GM12878 (cell line): ENCODE results near the gene EPHA8. TPM values are rescaled to one million over a fixed set of nuclear protein-coding genes. Genes with fewer than 3 reads are reported as not detected.

Source experiments
- ATAC-seq: fragments of 200-7000 bp; cut with Tn5 transposase; 3 replicates; pipeline ENCODE4 v1.9.1; 2020; ENCODE audit warnings: mild to moderate bottlenecking, moderate library complexity
- BruUV-seq: library from RNA; stranded (reverse); fragments of 400-500 nt; replicated peaks from 2 replicates; lab custom pipeline; 2021; lab: Mats Ljungman, UMichigan
- CTCF ChIA-PET: fragments of 300-600 bp; sonication (Branson Sonifier 250); formaldehyde crosslinking; extraction: SDS; loops from one replicate; lab custom pipeline; 2021; ENCODE audit warnings: inconsistent platforms; lab: Yijun Ruan, JAX
- POLR2A ChIA-PET: fragments of 350-600 bp; formaldehyde crosslinking; extraction: SDS; loops from one replicate; lab custom pipeline; 2021; ENCODE audit warnings: inconsistent platforms; lab: Charles Lee
- RAD21 ChIA-PET: fragments of 300-600 bp; sonication (Branson Sonifier 250); formaldehyde crosslinking; loops from one replicate; lab custom pipeline; 2023; ENCODE audit warnings: antibody characterized with exemption; ENCODE audit not compliant: unreplicated experiment; lab: Charles Lee
- SMC1A ChIA-PET: fragments of 300-600 bp; sonication (Branson Sonifier 250); formaldehyde crosslinking; loops from one replicate; lab custom pipeline; 2023; ENCODE audit not compliant: unreplicated experiment, uncharacterized antibody; lab: Charles Lee
- DNase-seq: peaks from one replicate; pipeline ENCODE4 v3.0.0-alpha.2; 2011; ENCODE audit warnings: low read depth, low spot score
- FAIRE-seq: peaks from 3 replicates; lab custom pipeline; 2011; peaks lifted over from hg19 to GRCh38; lab: Jason Lieb, UNC
- H2AFZ ChIP-seq: 2 replicates; pipeline ENCODE4 v1.6.0; 2011; ENCODE audit warnings: low read depth, low read length, control low read depth; ENCODE audit not compliant: control insufficient read depth
- H3K27ac ChIP-seq: 2 replicates; pipeline ENCODE4 v1.5.1; 2011; ENCODE audit warnings: control low read depth; ENCODE audit not compliant: control insufficient read depth, insufficient read depth
- H3K27me3 ChIP-seq, 2 experiments: replicated peaks in 1 of 2; 2 replicates each; pipeline versions ENCODE4 v1.6.0 to v1.6.1; 2011; ENCODE audit warnings: low read length in 1 of 2; ENCODE audit not compliant: control insufficient read depth in 2 of 2, insufficient read depth in 2 of 2
- H3K36me3 ChIP-seq, 2 experiments: 2 replicates each; pipeline ENCODE4 v1.5.1; 2011; ENCODE audit warnings: low read length in 1 of 2; ENCODE audit not compliant: control insufficient read depth in 2 of 2, insufficient read depth in 2 of 2
- H3K4me1 ChIP-seq: 2 replicates; pipeline ENCODE4 v1.6.1; 2011; ENCODE audit warnings: mild to moderate bottlenecking, low read length, moderate library complexity, mixed read lengths; ENCODE audit not compliant: control insufficient read depth, insufficient read depth
- H3K4me2 ChIP-seq: 2 replicates; pipeline ENCODE4 v1.6.0; 2011; ENCODE audit warnings: control low read depth; ENCODE audit not compliant: control insufficient read depth, insufficient read depth
- H3K4me3 ChIP-seq: fragments of 200-600 bp; sonication (generic); 2 replicates; pipeline ENCODE4 v1.5.1; 2016
- H3K79me2 ChIP-seq: 2 replicates; pipeline ENCODE4 v1.6.0; 2011; ENCODE audit warnings: low read length; ENCODE audit not compliant: control insufficient read depth, insufficient read depth
- H3K9ac ChIP-seq: 2 replicates; pipeline ENCODE4 v1.8.0; 2011; ENCODE audit warnings: low read length, control low read depth, mixed read lengths; ENCODE audit not compliant: control insufficient read depth, insufficient read depth
- H3K9me3 ChIP-seq: replicated peaks from 3 replicates; pipeline ENCODE4 v1.5.1; 2011; ENCODE audit warnings: mild to moderate bottlenecking, low read length; ENCODE audit not compliant: control insufficient read depth, insufficient read depth
- H4K20me1 ChIP-seq: 2 replicates; pipeline ENCODE4 v1.6.0; 2011; ENCODE audit not compliant: control insufficient read depth, insufficient read depth
- BACH1 ChIP-seq: fragments of 450-650 bp; IDR thresholded peaks from 2 replicates; pipeline ENCODE4 v1.6.1; 2017; ENCODE audit warnings: mild to moderate bottlenecking, borderline replicate concordance
- BHLHE40 ChIP-seq, 2 experiments: fragments of 450-650 bp in 1 of 2; IDR thresholded peaks; 2 replicates each; pipeline ENCODE4 v1.6.1; 2011 to 2017; ENCODE audit warnings: low read depth in 2 of 2, borderline replicate concordance in 1 of 2, improper control_type of control experiment in 1 of 2, low read length in 1 of 2, mild to moderate bottlenecking in 1 of 2
- BMI1 ChIP-seq: fragments of 450-650 bp; IDR thresholded peaks from 2 replicates; pipeline ENCODE4 v1.6.1; 2016; ENCODE audit warnings: mild to moderate bottlenecking, moderate library complexity, borderline replicate concordance
- EED ChIP-seq: sonication (generic); IDR thresholded peaks from 2 replicates; pipeline ENCODE4 v1.6.1; 2016; ENCODE audit warnings: antibody characterized with exemption, low read depth
- FOXK2 ChIP-seq: fragments of 450-650 bp; IDR thresholded peaks from 2 replicates; pipeline ENCODE4 v1.6.1; 2017; ENCODE audit warnings: mild to moderate bottlenecking, moderate library complexity
- HSF1 ChIP-seq: fragments of 150-350 bp; IDR thresholded peaks from 2 replicates; pipeline ENCODE4 v1.6.1; 2014; ENCODE audit warnings: mild to moderate bottlenecking, low read depth, low read length
- JUNB ChIP-seq: IDR thresholded peaks from 2 replicates; pipeline ENCODE4 v1.6.1; 2016; ENCODE audit warnings: antibody characterized with exemption, mild to moderate bottlenecking
- NRF1 ChIP-seq: conservative IDR thresholded peaks from 2 replicates; pipeline ENCODE4 v1.6.1; 2011; ENCODE audit warnings: mild to moderate bottlenecking, low read depth, low read length, improper control_type of control experiment
- POLR2AphosphoS2 ChIP-seq: IDR thresholded peaks from 2 replicates; pipeline ENCODE4 v1.6.1; 2011; ENCODE audit warnings: low read depth, mild to moderate bottlenecking, low read length, improper control_type of control experiment, moderate library complexity
- RCOR1 ChIP-seq: conservative IDR thresholded peaks from 2 replicates; pipeline ENCODE4 v1.6.1; 2012; ENCODE audit warnings: low read depth, low read length, improper control_type of control experiment
- RELA ChIP-seq: fragments of 450-650 bp; IDR thresholded peaks from 2 replicates; pipeline ENCODE4 v1.8.0; 2014; ENCODE audit warnings: borderline replicate concordance; ENCODE audit not compliant: partially characterized antibody
- SUZ12 ChIP-seq: fragments of 200-600 bp; sonication (generic); IDR thresholded peaks from one replicate; pipeline ENCODE4 v1.6.1; 2018; ENCODE audit warnings: antibody characterized with exemption, mild to moderate bottlenecking; ENCODE audit not compliant: unreplicated experiment
- USF1 ChIP-seq: IDR thresholded peaks from 2 replicates; pipeline ENCODE4 v1.6.1; 2011; ENCODE audit warnings: borderline replicate concordance, low read depth, mild to moderate bottlenecking, moderate library complexity, mixed read lengths, low read length; ENCODE audit not compliant: insufficient read depth; ENCODE audit errors: extremely low read length
- WRNIP1 ChIP-seq: IDR thresholded peaks from 2 replicates; pipeline ENCODE4 v1.6.1; 2011; ENCODE audit warnings: low read depth, low read length, improper control_type of control experiment, borderline replicate concordance
- WGBS: methylation state at CpG from one replicate; pipeline ENCODE4 v1.1.6; 2016; ENCODE audit warnings: low lambda C conversion rate; ENCODE audit not compliant: insufficient replicate concordance, insufficient coverage; ENCODE audit errors: missing lambda C conversion rate; 5-methylcytosine and 5-hydroxymethylcytosine counted together
- in situ Hi-C: fragments of 300-500 bp; cut with MboI; formaldehyde crosslinking; loops from 9 replicates; pipeline ENCODE4 v1.14.3; 2018; ENCODE audit warnings: mixed read lengths
- intact Hi-C: fragments of 100-400 bp; cut with micrococcal nuclease; formaldehyde crosslinking; loops from one replicate; pipeline ENCODE4 v1.14.2; 2022; ENCODE audit not compliant: unreplicated experiment
- polyA plus RNA-seq, 11 experiments: library from polyadenylated mRNA; depleted of rRNA in 4 of 11; unstranded in 6 of 11; stranded (reverse) in 5 of 11; fragments of >200 nt; fragmentation: Nextera tagmentation in 4 of 11; fragmentation: Illumina TruSeq in 1 of 11; extraction: Ambion mirVana in 4 of 11; extraction: Trizol in 1 of 11; gene quantifications; 1 replicate in 1 of 11; 2 replicates in 10 of 11; pipeline versions ENCODE4 v1.2.1 to v1.2.3, GENCODE V29; 2011 to 2016; ENCODE audit warnings: inconsistent platforms in 2 of 11, missing spikeins in 2 of 11, low read depth in 1 of 11
- total RNA-seq, 4 experiments: library from RNA; depleted of rRNA in 3 of 4; stranded (reverse); fragments of >200 nt in 3 of 4; fragmentation: Illumina TruSeq in 1 of 4; extraction: Trizol in 1 of 4; gene quantifications; 2 replicates each; pipeline versions ENCODE4 v1.2.1 to v1.2.3, GENCODE V29; 2013 to 2021

Gene EPHA8
- total and polyA plus RNA-seq, 10 of the 15 experiments (the other 5 are each of a cell fraction or from before 2014, with no cell fraction given) = not detected

- no peak for TF ChIP-seq JUNB
- TF ChIP-seq NRF1 = no peak
- Histone ChIP-seq H3K9me3 (no peaks in the 10 kb centered on the region), H2AFZ (no peak overlapping the region), H3K4me3 (no peak overlapping the region), H3K4me1 (no peaks in the 10 kb centered on the region), H3K4me2 (no peak overlapping the region), H3K27me3 (no peaks in the 10 kb centered on the region; a peak in 2 of 4 replicates), H3K79me2 (no peaks in the 10 kb centered on the region), H3K36me3 (no peaks in the 10 kb centered on the region), H3K27ac (no peak overlapping the region), H3K9ac (no peak overlapping the region), H4K20me1 (no peaks in the 10 kb centered on the region; the same call in 1 of the 2 replicates)
- in situ Hi-C loops (no loop called here), intact Hi-C loops (no loop called here)
- ATAC-seq (no peak), FAIRE-seq (no peak), DNase-seq (no peak)
- ChIA-PET RAD21 (no interaction called here), SMC1A (no interaction called here), POLR2A (no interaction called here), CTCF (no interaction called here)
- no TSS peak for BruUV-seq
- 29% methylated on average over 30 of the region's 30 CpGs for WGBS
Observed at GRCh38 chr1:22597301-22597965, 34.1 kb downstream of the EPHA8 start.

GRCh38 chr1:22597996-22598395 lies 34.7 kb downstream of the EPHA8 start:
- Histone ChIP-seq H2AFZ (no peak overlapping the region), H3K4me3 (no peak overlapping the region), H3K79me2 (no peaks in the 10 kb centered on the region), H3K9ac (no peak overlapping the region), H3K4me2 (no peak overlapping the region), H4K20me1 (no peaks in the 10 kb centered on the region; the same call in 1 of the 2 replicates), H3K9me3 (no peaks in the 10 kb centered on the region), H3K27ac (no peak overlapping the region), H3K27me3 (no peaks in the 10 kb centered on the region; a peak in 2 of 4 replicates), H3K4me1 (no peaks in the 10 kb centered on the region), H3K36me3 (no peaks in the 10 kb centered on the region)
- no peak for DNase-seq
- intact Hi-C loops (no loop called here), in situ Hi-C loops (no loop called here)
- ChIA-PET RAD21 (no interaction called here), POLR2A (no interaction called here), CTCF (no interaction called here), SMC1A (no interaction called here)
- ATAC-seq = no peak
- FAIRE-seq = no peak
- 40% methylated on average over 8 of the region's 8 CpGs for WGBS
- BruUV-seq = no TSS peak
- TF ChIP-seq HSF1 (no peak), FOXK2 (no peak), EED (no peak), USF1 (no peak), WRNIP1 (no peak), BACH1 (no peak), RELA (no peak), SUZ12 (no peak), JUNB (no peak), BHLHE40 (IDR thresholded peaks at IDR 0.05; ENCODE audit: borderline replicate concordance in 1 of 2, low read depth in 2 of 2, low read length in 1 of 2) (no peak), RCOR1 (no peak), BMI1 (no peak), POLR2AphosphoS2 (no peak)
